ENCODE results near the gene FRMD6. TPM values are rescaled to one million over a fixed set of nuclear protein-coding genes. Genes with fewer than 3 reads are reported as not detected.

Gene FRMD6
- total and polyA plus RNA-seq, 2 experiments from 2014 or later = 5.4 to 18.7 TPM

- no peaks in the 10 kb centered on the region for H3K79me2 ChIP-seq (replicated peaks; ENCODE audit: insufficient read depth)
- no peak overlapping the region for H3K4me2 ChIP-seq
- DNase-seq (ENCODE audit: low spot score) (no peak), ATAC-seq (no peak)
- H3K4me3 ChIP-seq = no peak overlapping the region
- Mint-ChIP-seq H3K9me3 (no peaks in the 10 kb centered on the region), H3K4me1 (peaks cover 8% of the 10 kb centered on the region), H3K27me3 (ENCODE audit: insufficient read depth, low read depth, poor library complexity) (no peaks in the 10 kb centered on the region), H3K4me3 (no peak overlapping the region), H3K36me3 (ENCODE audit: low read depth) (no peaks in the 10 kb centered on the region), H3K27ac (no peak overlapping the region)
- no peaks in the 10 kb centered on the region for H3K4me1 ChIP-seq (ENCODE audit: insufficient read depth)
- H2AFZ ChIP-seq = no peak overlapping the region
- TF ChIP-seq ZNF331 (CRISPR knock-in tag; IDR thresholded peaks at IDR 0.05; ENCODE audit: low read depth) (no peak), REST (IDR thresholded peaks at IDR 0.05; ENCODE audit: unreplicated experiment) (no peak), EZH2phosphoT487 (IDR thresholded peaks at IDR 0.05; ENCODE audit: unreplicated experiment) (no peak), POLR2AphosphoS5 (IDR thresholded peaks at IDR 0.05; ENCODE audit: low read depth) (no peak), STAT1 (IDR thresholded peaks at IDR 0.05; ENCODE audit: unreplicated experiment) (no peak), ETS1 (IDR thresholded peaks at IDR 0.05) (no peak), JUNB (IDR thresholded peaks at IDR 0.05; ENCODE audit: unreplicated experiment) (no peak), ZNF114 (CRISPR knock-in tag; IDR thresholded peaks at IDR 0.05) (no peak), ZNF462 (CRISPR knock-in tag; IDR thresholded peaks at IDR 0.05) (no peak), NANOG (IDR thresholded peaks at IDR 0.05; ENCODE audit: borderline replicate concordance) (no peak), CTCF (conservative IDR thresholded peaks at IDR 0.05; ENCODE audit: low read depth in 2 of 2) (no peak), CREB1 (CRISPR knock-in tag; IDR thresholded peaks at IDR 0.05; ENCODE audit: low read depth) (no peak), EZH2 (IDR thresholded peaks at IDR 0.05; ENCODE audit: low read depth, unreplicated experiment) (no peak)
- no peaks in the 10 kb centered on the region for H3F3A ChIP-seq (replicated peaks; ENCODE audit: low read depth)
- no peak overlapping the region for H3K27ac ChIP-seq (ENCODE audit: low read depth)
- H3K27me3 ChIP-seq (ENCODE audit: insufficient read depth) = no peaks in the 10 kb centered on the region
- H3K9me2 ChIP-seq (ENCODE audit: insufficient read depth) = peaks cover under 1% of the 10 kb centered on the region; the same call in 1 of the 2 replicates
- no peaks in the 10 kb centered on the region; the same call in 1 of the 2 replicates for H4K20me1 ChIP-seq (replicated peaks; ENCODE audit: insufficient read depth)
- no peaks in the 10 kb centered on the region for H3K36me3 ChIP-seq (ENCODE audit: insufficient read depth)
Observed at GRCh38 chr14:51614707-51615106, 37.0 kb upstream of the FRMD6 start.
